SW480 (cell line): ENCODE measurements around the gene ARHGAP15.

Experiments used
- DNase-seq: peaks from one replicate; pipeline ENCODE4 v3.0.0-alpha.2; 2016; ENCODE audit warnings: low spot score

ARHGAP15 gene

DNA sequence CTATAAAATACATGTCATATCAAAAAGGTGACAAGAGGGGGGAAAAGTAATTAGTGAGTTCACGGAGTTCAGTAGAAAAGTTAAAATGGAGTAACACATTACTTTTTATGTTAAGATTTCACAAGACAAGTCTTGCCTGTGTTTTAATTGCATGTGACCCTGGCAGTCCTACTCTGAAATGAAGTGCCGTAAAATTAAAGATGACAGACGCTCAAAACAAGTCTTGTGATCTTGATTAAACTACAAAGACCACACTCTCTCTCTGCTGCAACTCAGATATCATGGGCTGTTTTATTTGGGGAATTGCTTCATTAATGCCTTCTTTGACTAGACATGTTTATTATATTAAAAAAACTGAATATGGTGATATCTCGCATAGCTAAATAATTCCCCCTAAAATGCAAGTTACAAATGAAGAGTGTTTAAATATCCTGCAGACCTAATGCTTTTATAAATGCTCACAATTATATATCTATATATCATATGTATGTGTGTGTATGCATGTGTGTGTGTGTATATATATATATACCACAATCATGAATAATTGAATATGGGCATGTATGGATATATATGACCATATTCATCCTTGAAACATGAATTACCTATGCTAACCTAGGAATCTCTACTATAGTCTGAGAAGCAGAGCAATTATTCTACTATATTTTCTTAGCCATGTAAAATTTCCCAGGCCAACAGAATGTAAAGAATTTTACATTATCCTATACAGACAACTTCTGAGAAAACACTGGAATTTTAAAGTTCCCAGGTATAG, 647.5 kb downstream of the ARHGAP15 start:
- DNase-seq, result no peak

DNA sequence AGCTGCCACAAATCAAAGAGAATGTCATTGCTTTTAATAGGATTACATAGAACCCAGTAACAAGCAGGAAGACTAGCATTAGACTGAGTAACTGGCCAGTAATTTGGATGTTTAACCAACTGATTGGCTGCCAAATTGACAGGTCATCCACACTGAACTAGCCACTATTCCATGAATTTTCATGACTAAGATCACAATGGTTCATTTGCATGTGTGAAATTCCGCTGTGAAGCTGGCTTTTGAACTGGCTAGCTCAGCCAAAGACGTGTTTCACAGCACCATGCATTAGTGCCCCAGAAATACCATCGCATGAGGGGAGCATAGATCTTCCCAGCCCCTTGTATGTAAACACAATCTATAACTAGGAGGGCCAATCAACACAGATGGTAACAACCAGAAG, 649.8 kb downstream of the ARHGAP15 start:
- DNase-seq, result no peak

DNA sequence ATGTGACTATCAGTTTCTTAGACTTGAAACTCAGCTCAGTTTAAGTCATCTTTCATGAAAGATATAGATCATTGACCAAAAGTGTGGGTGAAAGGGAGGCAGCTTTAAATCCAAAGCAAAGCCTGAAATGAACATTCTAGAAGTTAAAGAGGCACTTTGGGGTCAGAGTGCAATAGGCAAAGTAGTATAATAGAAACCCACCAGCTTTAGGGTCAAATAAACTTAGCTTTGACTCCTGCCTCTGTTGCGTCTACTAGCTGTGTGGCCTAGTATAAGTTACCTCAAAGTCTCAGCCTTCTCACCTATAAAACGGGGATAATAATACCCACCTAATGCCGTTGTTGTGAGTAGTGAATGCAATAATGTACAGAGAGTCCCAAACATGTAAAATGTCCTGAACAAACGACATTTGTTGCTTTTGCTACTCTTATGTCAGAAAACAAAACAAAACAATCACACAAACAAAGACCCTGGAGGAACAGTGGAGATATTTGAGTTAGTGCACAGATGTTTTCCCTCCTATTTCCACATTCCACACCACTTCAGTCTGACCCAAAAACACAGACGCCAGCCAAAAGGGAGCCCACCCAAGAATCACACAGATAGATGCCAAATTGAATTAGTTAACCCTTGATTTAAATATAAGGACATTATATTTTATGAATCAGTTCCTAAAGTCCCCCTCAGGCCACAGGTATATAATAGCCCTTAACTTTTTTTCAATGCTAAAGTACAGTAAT, 657.0 kb downstream of the ARHGAP15 start:
- DNase-seq, result no peak

GRCh38 chr2:143787674-143788073, 658.5 kb downstream of the ARHGAP15 start:
- DNase-seq, result no peak

- no peak for DNase-seq
Observed at GRCh38 chr2:143792602-143793001, 663.4 kb downstream of the ARHGAP15 start.

- DNase-seq, result no peak
Observed at GRCh38 chr2:143793381-143793780, 664.2 kb downstream of the ARHGAP15 start.

- no peak for DNase-seq
Observed at GRCh38 chr2:143796051-143796450, 666.8 kb downstream of the ARHGAP15 start.

GRCh38 chr2:143801561-143801960, 672.3 kb downstream of the ARHGAP15 start:
- DNase-seq, result no peak

- DNase-seq, result no peak
Observed at GRCh38 chr2:143802242-143802641, 673.0 kb downstream of the ARHGAP15 start.

DNA sequence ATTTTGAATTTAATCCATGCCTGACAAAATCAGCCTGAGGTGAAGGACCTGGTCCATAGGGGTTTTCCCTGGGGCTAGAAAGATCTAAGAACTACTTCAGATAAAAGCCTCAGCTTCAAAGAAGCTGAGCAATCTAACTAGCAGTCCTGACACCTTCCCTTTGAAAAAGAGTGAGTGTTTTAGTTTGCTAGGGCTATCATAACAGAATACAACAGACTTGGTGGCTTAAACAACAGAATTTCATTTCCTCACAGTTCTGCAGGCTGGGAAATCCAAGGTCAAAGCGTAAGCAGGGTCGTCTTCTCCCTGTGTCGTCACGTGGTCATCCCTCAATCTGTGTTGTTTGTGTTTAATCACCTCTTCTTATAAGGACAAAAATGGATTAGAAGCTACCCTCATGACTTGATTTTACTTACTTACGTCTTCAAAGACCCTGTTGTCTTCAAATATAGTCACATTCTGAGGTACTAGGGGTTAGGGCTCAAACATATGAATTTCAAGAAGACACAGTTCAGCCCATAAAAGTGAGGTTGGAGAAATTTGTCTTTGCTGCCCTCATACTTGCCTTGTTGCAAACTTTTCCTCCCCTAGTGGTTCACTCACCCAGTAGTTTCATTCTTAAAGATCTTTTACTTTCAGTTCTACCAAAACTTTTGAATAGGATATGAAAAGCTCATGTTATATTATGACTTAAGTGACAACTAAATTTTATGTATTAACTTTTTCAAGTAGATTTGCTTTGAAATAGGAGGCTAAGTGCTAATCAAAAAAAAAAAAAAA, 673.8 kb downstream of the ARHGAP15 start:
- no peak for DNase-seq

DNA sequence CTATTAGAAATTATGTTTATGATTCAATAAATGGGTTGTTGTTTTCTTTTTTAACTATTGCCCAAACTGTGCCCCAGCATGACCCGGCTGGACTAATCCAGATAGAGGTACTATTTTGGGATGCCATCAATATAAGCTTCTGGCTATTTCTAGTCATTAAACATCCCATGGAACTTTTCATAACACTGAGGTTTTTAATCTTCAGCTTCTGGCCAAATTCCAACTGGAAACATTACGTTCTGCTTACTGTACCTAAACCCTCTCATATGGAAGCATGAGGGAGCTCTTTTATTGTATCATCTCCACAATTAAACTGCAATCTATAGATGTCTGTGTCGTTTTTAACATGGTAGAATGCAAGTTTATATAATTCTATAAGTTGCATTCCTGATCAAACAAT, 674.7 kb downstream of the ARHGAP15 start:
- no peak for DNase-seq

GRCh38 chr2:143805666-143806065, 676.4 kb downstream of the ARHGAP15 start:
- DNase-seq, result no peak

DNA sequence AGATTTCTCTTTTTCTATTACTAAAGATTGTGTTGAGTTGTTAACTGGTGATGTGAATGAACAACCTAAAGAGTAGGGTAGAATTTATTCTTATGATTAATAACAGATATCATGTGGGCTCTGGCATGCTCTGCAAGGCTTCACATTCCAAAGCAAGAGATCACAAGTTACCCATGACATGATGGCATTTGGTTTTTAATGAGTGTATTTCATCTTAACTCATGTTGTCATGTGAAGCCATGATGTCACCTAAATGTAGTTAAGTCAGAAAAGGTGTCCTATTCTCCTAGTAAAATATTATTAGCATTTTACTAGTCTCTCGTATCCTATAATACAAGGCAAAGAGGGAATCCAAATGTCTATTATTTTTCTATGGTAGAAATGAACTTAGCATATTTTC, 678.0 kb downstream of the ARHGAP15 start:
- DNase-seq, result no peak

DNA sequence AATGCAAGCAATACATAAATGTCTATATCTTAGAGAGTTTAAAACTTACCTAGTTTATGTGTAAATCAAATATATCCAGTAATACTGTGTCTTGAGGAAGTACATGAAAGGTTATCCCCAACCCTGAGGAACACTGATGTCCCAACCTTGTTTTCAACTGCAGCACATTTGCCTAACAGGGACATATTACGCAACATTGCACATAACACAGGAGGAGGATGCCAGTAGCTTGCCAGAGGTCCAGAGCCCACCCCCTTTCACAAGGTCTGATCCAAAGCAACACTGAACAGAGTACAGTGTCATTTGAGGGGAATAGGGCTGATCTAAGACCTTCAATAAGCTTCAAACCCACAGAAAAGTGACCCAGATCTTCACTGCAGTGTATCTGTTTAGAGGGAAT, 678.5 kb downstream of the ARHGAP15 start:
- DNase-seq, result no peak

DNA sequence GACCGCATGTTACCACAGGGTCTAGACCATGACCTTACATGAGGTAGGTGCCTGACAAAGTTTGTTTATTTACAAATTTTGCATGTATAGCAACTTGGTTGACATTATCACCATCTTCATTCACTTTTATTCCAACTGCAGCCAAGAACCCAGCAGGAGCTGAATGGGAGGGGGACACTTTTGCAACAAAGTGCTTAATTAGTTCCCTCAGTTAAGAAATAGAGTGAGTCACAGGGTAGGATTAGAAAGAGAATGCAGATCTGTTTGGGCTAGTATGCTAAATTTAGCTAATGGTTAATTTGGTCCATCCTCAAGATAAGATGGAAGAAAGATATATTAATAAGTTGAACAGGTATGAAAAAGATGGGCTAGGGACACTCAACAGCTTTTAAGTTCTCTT, 678.9 kb downstream of the ARHGAP15 start:
- no peak for DNase-seq

DNA sequence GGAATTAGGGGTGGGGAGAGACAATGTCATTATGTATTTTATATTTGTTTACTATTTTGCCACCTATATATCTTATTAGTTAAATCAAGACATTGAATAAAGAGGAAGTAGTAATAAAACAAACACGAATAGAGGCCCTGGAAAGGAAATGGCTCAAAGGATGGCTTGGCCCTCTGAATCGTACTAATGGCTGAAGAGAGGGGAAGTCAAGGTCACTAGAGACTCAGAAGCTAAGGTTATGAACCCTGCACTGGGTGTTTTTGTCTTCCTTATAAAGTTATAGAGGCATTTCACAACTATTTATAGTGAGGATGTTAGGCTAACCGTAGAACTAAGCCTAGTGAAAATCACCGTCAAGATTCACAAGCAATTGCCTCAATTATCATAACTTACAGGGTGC, 685.9 kb downstream of the ARHGAP15 start:
- DNase-seq, result no peak

- DNase-seq, result no peak
Observed at GRCh38 chr2:143816916-143817315, 687.7 kb downstream of the ARHGAP15 start.
